ENCODE data around the gene EME2. TPM values are rescaled to one million over a fixed set of nuclear protein-coding genes. Genes with fewer than 3 reads are reported as not detected.

The EME2 gene
- total RNA-seq, 1 experiment from 2014 or later = 63.6 TPM

DNA sequence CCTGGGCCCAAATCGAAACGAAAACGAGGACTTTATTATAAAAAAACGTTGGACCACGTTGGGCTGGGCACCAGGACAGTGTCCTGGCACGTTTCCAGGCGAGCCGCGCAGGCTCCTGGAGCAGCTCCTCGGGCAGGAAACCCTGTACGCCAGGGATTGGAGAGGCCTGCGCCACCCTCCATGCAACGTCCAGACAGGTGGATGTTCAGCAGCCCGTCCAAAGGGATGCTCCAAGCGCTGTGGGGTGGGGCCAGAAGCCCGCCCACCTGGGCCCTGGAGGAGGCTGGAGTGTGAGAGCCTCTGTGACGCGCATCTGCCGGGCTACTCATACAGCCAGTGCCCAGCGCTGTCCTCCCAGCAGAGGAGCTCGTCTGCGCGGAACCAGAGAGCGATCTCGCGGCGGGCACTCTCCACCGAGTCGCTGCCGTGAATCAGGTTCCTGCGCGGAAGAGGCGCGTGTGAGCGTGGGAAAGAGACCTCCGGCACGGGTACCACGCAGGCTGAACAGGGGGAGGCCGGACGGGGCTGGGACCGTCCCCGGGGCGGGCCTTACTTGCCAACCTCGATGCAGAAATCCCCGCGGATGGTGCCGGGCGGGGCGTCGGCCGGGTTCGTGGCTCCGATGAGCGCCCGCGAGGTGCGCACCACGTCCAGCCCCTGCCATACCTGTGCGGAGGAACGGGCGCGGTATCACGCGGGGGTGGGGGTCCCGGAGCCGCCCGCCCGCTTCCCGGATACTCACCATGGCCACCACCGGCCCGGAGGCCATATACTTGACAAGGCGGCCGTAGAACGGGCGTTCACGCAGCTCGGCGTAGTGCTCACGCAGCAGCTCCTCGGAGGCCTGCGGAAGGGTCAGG lies 2.1 kb upstream of the EME2 start:
- WGBS (ENCODE audit: extremely low coverage, insufficient read length, low lambda C conversion rate) = no CpG with 5 or more reads among the region's 81 CpGs
- H3K18ac ChIP-seq (ENCODE audit: insufficient read length, low read depth, low read length) = peak overlapping the region; percentile 44
- no peaks in the 10 kb centered on the region for H4K20me1 ChIP-seq (ENCODE audit: control insufficient read depth, insufficient read depth, insufficient read length)
- H3K79me1 ChIP-seq (ENCODE audit: insufficient read depth, low read depth, low read length, poor library complexity, severe bottlenecking) = peaks cover 5% of the 10 kb centered on the region
- H3K27ac ChIP-seq (ENCODE audit: insufficient read length, low read depth, low read length) = no peak overlapping the region
- no peak overlapping the region for H2BK5ac ChIP-seq (ENCODE audit: insufficient read length, low read length)
- no peak overlapping the region for H3K4ac ChIP-seq (ENCODE audit: low read depth, low read length)
- no peaks in the 10 kb centered on the region; the same call in 1 of the 2 replicates for H3K27me3 Mint-ChIP-seq (ENCODE audit: low read depth)
- no peak overlapping the region for H2BK120ac ChIP-seq (ENCODE audit: low read depth, low read length, poor library complexity, severe bottlenecking)
- H3K36me3 Mint-ChIP-seq (ENCODE audit: insufficient read depth in 1 of 3, low read depth in 3 of 3) = peaks cover 11 to 42% (median 34%) of the 10 kb centered on the region in 3 experiments; a peak in 6 of 7 replicates
- H3K56ac ChIP-seq (ENCODE audit: insufficient read length, low read depth, low read length) = no peak overlapping the region
- DNase-seq = peak; percentile 77
- TF ChIP-seq, protein P1, sequence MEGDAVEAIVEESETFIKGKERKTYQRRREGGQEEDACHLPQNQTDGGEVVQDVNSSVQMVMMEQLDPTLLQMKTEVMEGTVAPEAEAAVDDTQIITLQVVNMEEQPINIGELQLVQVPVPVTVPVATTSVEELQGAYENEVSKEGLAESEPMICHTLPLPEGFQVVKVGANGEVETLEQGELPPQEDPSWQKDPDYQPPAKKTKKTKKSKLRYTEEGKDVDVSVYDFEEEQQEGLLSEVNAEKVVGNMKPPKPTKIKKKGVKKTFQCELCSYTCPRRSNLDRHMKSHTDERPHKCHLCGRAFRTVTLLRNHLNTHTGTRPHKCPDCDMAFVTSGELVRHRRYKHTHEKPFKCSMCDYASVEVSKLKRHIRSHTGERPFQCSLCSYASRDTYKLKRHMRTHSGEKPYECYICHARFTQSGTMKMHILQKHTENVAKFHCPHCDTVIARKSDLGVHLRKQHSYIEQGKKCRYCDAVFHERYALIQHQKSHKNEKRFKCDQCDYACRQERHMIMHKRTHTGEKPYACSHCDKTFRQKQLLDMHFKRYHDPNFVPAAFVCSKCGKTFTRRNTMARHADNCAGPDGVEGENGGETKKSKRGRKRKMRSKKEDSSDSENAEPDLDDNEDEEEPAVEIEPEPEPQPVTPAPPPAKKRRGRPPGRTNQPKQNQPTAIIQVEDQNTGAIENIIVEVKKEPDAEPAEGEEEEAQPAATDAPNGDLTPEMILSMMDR (conservative IDR thresholded peaks at IDR 0.05) = no peak
- peak overlapping the region; percentile 47 for H3K4me2 ChIP-seq (ENCODE audit: insufficient read depth, insufficient read length, low read length)
- peak overlapping the region; percentile 95 to 98 for H3K4me3 Mint-ChIP-seq
- no peaks in the 10 kb centered on the region for H3K9me3 ChIP-seq (ENCODE audit: control insufficient read depth, low read depth, low read length)
- H3K23ac ChIP-seq (ENCODE audit: insufficient read length, low read depth, low read length) = no peak overlapping the region
- no peak overlapping the region for H4K8ac ChIP-seq (replicated peaks; ENCODE audit: insufficient read length, low read depth, low read length)
- H3K27me3 ChIP-seq (ENCODE audit: insufficient read depth, low read length) = no peaks in the 10 kb centered on the region
- peak overlapping the region in 2 of 3 experiments; percentile 90; a peak in 5 of 7 replicates for H3K27ac Mint-ChIP-seq
- no peak overlapping the region for H4K5ac ChIP-seq (ENCODE audit: insufficient read length, low read depth, low read length)
- no peak overlapping the region for H2BK12ac ChIP-seq (ENCODE audit: insufficient read length, low read depth, low read length)
- peak overlapping the region; percentile 39; the same call in 1 of the 2 replicates for H3K14ac ChIP-seq (ENCODE audit: insufficient read depth, low read length)
- H3K79me2 ChIP-seq (ENCODE audit: insufficient read depth, low read length) = no peaks in the 10 kb centered on the region; the same call in 1 of the 2 replicates
- no peak overlapping the region for H2BK20ac ChIP-seq (ENCODE audit: low read depth, low read length, poor library complexity, severe bottlenecking)
- H3K23me2 ChIP-seq (ENCODE audit: insufficient read length, low read depth, low read length, poor library complexity, severe bottlenecking) = peaks cover 9% of the 10 kb centered on the region
- H2BK15ac ChIP-seq (ENCODE audit: low read depth, low read length) = no peak overlapping the region
- H3K4me1 ChIP-seq (ENCODE audit: insufficient read depth, low read length) = no peaks in the 10 kb centered on the region
- no peak overlapping the region for H2AFZ ChIP-seq (ENCODE audit: low read length)
- peak overlapping the region; percentile 39 for H3K9ac ChIP-seq (ENCODE audit: extremely low read depth, insufficient read length, low read length)
- no peak overlapping the region for H4K91ac ChIP-seq (ENCODE audit: insufficient read length, low read depth, low read length)
- no peak overlapping the region for H3T11ph ChIP-seq (ENCODE audit: low read length)
- no peak overlapping the region for H2AK5ac ChIP-seq (ENCODE audit: insufficient read length, low read length)
- peaks cover 3 to 19% of the 10 kb centered on the region in 2 experiments for H3K4me1 Mint-ChIP-seq
- H3K9me3 Mint-ChIP-seq = no peaks in the 10 kb centered on the region

All from H9 (cell line).